Stimulated activated CD4-positive, alpha-beta T cell treated with anti-CD3 and anti-CD28 coated beads, Interleukin-15, amount 100 ng/mL, for 24 hours (primary cell): Measurements from ENCODE around the gene GATC.
"Not testable (repeated sequence)": the region's sequence is repeated elsewhere in the genome, so short reads cannot be mapped to it uniquely, and the experiment has no call there.

Experiments used
- DNase-seq: peaks from one replicate; pipeline ENCODE4 v3.0.0-alpha.2; 2020

The GATC gene

DNA sequence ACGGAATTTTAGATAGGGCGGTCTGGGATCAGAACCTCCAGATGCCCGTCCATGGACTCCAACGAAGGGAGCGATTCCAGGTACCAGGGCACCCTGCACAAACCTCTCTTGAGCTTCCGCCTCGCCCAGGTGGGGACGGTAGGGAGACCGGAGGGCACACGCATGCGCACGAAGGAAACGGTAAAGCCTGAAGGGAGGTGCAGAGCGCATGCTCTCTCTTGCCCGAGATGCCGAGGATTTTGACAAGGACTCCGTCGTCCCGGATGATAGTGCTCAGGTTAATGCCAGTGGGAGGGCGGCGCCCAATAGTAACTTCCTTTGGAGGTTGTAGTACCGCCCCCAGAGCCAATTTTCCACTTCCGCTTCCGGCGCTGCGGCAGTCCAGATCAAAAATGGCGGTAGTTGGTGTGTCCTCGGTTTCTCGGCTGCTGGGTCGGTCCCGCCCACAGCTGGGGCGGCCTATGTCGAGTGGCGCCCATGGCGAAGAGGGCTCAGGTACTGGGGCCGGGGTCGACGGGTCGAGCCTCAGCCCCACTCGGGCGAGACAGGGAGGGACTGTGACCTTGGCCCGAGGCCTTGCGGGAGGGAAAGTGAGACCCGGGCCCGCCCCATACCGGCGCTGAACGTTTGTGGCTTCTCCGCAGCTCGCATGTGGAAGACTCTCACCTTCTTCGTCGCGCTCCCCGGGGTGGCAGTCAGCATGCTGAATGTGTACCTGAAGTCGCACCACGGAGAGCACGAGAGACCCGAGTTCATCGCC is 8.3 kb upstream of the GATC start, which contains the start of gene COX6A1:
TSS of gene COX6A1 (plus strand) at position 379 of the 760 bp plus-strand sequence. CDS start at position 393, 14 bp downstream.
- DNase-seq, result peak; percentile 99

DNA sequence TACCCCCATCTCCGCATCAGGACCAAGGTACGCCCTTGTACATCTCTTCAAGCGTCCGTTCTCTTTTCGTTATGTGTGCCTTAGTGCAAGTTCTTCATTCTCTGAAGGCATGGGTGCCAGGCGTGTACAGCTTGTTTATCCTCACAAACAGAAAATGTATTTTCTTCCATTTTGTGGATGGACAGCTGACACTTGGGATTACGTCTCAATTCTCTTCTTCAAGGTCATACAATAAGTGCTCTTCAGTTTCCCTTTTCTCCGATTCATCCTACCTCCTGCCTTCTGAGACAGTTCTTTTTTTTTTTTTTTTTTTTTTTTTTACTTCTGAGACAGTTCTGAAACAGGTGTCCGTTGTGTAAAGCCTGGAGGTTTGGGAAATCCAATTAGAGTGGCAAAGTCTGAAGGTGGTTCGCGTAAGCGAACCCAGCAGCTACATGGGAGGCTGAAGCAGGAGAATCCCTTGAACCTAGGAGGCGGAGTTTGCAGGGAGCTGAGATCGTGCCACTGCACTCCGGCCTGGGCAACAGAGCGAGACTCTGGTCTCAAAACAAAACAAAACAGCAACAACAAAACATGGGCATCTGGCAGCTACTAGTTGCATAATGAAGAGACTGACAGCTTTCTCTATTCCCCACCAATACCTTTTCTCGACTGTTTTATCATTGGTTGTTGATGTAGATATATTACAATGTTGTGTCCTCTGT is 7.6 kb upstream of the GATC start:
- DNase-seq, result no peak

DNA sequence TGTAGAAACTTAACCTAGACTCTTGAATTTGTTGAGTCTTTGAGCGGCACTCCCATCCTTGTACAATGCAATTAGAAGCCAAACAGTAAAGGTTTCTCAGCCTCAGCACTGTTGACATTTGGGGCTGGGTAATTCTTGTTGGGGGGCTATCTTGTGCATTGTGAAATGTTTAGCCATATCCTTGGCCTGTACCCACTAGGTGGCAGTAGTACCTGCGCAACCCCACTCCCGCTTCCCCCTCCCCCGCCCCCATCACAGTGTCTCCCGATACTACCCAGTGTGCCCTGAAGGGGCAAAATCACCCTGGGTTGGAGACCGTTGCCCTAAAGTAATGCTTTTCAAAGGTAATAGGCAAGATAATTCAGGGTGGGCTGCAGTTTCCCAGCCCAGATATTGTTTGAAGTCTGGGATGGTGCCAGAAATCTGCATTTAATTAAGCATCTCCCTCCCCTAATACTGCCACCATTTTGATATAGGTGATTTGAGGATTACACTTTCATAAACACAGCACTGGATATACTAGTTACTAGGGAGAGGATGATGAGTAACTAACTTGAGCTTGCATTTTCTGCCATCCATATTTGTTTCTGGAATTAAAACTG is 6.5 kb upstream of the GATC start:
- peak; percentile 81 for DNase-seq

DNA sequence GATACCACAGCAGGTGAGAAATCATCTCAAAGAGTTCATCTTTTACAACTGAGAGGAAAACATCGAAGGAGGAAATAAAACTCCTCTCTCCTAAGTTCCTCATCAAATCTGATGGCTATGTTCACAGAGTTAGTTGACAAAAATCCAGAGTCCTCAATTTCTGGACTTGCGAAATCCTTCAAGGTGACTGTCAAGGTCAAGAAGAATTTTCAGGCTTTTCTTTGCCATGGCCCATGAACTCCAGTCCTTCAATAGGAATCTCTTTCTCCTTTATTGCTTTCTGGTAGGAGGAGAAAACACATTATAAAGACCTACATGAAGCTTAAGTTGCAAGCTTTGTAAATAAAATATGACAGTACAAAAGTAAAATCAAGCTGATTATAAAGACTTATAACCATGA is 1.6 kb upstream of the GATC start:
- DNase-seq, result no peak

DNA sequence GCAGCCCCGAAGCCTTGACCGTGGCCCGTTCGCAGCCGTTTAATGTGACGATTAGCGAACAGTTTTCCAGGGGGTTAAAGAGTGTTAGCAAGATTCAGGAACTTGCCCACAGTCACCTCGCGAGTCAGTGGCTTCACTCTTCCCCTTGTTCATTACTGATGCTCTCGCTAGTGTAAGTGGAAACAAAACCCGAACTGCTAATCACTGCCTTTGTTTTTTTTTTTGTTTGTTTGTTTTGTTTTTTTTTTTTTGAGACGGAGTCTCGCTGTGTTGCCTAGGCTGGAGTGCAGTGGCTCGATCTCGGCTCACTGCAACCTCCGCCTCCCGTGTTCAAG is 567 bp downstream of the GATC start:
- DNase-seq, result not testable (repeated sequence)

DNA sequence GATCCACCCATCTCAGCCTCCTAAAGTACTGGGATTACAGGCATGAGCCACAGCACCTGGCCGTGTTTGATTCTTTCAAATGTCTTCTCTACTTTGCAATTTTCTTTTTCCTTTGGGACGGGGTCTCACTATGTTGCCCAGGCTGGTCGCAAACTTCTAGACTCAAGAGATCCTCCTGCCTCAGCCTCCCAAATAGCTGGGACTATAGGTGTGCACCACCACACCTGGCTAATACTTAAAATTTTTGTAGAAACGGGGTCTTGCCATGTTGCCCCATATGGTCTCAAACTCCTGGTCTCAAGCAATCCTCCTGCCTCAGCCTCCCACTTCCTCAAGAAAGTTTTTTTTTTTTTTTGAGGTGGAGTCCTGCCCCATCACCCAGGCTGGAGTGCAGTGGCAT is 1.7 kb downstream of the GATC start:
- no peak for DNase-seq

DNA sequence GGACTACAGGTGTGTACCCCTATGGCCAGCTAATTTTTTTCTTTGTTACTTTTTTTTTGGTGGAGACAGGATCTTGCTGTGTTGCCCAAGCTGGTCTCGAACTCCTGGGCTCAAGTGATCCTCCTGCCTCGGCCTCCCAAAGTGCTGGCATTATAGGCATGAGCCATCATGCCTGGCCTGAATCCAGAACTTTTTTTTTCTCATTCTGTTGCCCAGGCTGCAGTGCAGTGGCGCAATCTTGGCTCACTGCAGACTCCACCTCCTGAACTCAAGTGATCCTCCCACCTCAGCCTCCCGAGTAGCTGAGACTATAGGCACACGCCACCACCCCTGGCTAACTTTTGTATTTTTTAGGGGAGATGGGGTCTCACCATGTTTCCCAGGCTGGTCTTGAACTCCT is 6.3 kb downstream of the GATC start:
- not testable (repeated sequence) for DNase-seq

DNA sequence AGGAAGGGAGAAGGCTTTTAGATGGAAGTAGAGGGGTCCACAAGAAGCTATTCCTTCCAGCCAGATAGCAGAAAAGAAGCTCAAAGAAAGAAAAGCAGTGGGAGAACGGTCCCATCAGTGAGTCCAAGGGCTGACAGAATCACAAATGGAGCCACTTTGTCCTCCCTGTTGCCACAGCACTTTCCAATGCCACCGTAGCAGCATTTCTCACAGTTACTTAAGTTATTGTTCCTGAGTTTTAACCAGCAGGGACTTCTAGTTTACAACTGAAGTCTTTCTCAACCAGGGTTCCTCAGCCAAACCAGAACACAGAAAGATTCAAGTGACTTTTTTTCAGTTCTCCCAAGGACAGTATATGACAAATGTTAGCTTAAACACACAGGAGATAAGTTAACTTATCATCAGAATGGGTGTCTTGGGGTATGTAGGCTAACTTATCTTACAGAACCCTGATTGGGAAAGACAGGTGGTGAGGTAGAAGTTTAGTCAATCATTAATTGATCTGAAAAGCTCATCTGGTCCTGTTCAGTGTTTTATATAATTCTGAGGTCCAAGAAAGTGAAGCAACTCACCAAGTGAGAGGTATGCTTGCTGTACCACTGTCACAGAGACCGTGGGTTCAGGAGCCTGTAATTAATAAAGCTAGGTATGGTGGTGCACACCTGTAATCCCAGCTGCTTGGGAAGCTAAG is 7.0 kb downstream of the GATC start:
- no peak for DNase-seq

DNA sequence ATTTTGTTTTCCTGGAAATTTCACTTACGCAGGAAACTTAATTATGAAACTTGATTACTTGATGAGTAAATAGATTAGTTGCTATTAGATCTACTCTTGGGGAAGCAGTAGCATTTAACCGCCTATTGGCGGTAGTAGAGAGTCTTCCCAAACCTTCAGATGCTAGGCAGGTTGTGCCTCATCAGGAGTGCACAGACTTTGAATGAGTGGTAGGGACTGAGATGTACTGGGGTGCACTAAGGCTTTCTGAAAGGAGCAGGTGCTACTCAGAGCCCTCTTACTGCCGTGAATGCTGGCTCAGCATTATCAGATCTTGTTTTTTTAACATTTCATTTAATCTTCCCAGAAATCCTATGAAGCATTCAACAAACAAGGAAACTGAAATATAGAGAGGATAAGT is 7.7 kb downstream of the GATC start:
- DNase-seq, result peak; percentile 27

DNA sequence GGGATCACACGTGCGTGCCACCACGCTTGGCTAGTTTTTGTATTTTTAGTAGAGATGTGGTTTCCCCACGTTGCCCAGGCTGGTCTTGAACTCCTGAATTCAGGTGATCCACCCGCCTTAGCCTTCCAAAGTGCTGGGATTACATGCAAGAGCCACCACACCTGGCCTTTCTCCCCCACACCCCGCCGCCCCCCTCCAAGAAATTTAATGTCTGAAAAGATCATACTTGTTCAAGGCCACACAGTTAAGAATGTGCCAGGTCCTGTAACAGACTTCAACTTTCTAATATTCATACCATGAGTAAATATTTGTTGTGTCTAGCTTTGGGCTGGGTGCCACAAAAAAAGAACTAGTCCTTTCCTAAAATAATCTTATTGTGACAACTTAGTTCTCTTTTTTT is 9.1 kb downstream of the GATC start:
- no peak for DNase-seq

DNA sequence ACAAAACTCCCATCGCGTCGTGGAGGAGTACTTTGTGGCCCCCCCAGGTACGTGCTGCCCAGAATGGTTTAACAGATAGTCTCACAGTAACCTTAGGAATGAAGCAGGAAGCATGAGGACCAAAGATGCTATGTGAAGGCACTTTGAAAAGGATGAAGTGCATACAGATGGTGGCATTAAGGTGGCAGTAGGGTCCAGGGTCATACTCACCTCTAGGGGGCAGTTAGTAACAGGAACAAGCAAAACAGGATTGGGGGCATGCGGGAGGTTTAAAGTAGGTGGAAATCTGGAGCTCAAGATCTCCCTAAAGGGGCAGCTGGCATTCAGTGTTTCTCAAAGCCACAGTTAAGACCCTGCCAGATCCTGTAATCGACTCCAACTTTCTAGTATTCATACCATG is 10.9 kb downstream of the GATC start:
- DNase-seq, result no peak

DNA sequence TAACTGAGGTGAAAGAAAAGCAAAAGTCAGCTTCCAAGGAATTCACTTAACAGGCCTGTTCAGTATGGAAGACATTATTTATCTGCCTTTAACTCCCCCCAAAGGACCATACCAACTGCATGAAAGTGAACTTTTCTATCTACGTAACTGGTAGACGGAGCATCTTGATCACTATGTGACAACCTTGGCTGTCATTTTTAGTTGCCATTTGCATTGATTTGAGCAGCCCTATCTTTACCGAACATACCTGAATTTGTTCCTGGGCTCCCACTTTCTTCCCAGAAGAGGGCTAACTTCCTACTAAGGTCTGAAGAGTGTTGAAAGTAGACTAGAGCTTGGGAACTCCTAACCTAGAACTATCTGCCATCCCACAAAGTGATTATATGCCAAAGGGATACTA is 13.9 kb downstream of the GATC start:
- DNase-seq, result no peak

DNA sequence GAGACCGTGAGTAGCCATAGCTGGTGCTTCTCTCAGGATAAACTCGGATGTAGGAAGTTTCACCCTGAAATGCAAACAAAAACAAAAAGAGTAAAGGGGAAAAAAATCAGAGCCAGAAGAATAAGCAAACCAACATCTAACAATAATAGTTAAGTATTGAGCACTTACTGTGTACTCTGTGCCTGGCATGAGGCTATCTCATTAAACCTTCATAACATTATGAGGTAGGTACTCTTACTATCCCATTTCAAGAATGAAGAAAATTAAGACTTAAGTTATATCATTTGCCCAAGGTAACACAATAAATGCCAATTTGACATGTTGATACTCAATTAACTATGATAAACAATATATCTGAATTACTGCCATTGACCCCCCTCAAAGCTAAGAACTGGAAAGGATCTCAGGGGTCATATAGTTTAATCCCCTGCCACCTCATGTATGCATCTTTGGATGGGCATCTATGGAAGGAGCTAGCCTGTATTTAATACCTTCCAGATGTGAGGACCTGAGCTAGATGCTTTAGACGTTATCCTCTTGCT is 15.9 kb downstream of the GATC start:
- DNase-seq, result no peak

DNA sequence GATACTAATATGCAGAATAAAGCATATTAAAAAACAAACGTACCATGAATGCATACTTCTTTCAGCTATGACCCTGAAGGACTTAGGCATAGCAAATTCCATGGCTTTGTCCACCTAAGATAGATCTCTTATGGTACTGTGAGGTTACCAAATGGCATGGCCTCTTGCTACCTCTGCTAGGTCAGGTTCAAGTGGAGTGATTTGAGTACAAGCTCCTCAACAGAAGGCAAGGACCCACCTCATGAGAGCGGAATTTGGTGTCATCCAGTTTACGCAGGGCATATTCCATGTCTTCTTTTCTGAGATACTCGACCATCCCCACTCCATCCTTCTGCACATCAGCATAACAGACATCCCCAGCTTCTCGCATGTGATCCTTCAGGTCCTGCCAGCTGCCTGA is 17.5 kb downstream of the GATC start:
- no peak for DNase-seq

DNA sequence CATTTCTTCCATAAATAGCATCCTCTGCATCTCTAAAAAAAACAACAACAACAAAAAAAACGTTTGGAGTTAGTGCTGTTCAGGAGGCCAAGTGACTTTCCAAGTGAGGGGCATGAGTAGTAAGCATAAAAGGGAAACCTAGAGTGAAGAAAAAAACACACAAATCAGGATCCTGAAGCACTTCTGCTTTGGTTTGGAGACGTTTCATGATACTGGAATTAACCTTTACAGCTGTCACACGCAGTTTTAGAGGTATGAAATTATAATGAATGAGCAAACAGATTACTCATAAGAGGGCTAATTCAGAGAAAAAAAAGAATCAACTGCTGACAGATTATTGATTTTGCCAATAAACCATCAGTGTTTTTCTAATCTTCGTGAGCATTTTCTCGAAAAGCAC is 19.5 kb downstream of the GATC start:
- no peak for DNase-seq

DNA sequence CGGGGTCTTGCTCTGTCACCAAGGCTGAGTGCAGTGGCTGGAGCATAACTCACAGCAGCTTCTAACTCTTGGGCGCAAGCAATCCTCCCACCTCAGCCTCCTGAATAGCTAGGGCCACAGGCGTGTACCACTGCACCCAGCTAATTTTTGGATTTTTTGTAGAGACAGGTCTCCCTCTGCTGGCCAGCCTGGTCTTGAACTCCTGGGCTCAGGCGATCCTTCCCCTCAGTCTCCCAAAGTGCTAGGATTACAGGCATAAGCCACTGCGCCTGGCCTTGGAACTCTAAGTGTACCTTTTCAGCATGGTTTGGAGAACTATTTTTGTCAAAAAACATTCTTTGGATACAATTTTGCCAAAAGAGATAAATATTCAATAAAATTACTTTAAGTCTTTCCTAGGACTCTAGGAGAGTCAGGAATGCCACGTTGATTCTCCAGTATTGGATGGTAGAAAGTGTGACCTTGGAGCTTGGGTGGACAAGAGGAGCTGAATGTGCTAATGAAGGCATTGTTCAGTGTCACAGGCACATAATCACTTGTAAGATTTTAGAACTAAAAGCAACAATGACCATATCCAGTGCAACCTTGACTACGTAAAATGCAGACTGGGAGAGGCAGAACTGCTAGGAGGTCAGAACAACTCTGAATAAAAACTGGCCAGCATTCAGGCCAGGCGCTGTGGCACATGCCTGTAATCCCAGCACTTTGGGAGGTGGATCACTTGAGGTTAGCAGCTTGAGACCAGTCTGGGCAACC is 20.5 kb downstream of the GATC start:
- DNase-seq, result peak; percentile 54

DNA sequence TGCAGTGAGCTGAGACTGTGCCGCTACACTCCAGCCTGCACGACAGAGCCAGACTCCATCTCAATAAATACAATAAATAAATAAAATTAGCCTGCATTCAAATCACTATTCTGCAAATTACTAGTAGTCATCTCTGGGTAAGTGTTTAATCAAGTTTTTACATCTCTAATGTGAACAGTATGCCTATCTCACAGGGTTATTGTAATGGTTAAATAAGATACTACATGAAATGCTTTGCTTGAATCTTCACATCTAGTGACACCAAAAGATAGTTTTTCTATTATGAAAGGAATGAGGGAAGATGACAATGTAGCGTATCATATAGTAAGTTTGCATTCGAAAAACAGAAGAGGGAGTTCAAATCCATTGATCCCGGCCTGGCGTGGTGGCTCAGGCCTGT is 21.2 kb downstream of the GATC start:
- DNase-seq, result no peak

DNA sequence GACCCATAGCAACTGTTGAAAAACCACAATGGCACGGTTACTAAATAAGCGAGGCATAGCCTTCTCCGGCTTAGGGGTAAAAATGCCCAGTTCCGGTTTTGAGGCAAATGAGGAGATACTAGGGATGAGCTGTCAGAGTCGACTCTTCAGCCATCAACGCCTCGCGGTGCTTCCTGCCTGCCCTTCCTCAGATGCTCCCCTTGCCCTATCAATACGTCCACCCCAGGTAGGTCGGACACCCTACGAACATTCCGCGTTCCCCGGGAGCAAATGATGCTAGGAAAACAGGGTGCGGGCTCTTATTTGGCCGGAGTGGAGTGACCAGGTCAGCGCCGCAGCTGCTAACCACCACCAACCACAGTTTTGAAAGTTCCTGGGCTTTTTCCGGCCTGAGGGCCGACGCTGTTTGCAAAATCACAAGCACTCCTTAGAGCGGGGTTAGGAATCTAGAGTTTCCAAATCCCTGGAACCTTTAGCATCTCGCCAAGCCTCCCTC is 22.1 kb downstream of the GATC start:
- DNase-seq, result peak; percentile 43

DNA sequence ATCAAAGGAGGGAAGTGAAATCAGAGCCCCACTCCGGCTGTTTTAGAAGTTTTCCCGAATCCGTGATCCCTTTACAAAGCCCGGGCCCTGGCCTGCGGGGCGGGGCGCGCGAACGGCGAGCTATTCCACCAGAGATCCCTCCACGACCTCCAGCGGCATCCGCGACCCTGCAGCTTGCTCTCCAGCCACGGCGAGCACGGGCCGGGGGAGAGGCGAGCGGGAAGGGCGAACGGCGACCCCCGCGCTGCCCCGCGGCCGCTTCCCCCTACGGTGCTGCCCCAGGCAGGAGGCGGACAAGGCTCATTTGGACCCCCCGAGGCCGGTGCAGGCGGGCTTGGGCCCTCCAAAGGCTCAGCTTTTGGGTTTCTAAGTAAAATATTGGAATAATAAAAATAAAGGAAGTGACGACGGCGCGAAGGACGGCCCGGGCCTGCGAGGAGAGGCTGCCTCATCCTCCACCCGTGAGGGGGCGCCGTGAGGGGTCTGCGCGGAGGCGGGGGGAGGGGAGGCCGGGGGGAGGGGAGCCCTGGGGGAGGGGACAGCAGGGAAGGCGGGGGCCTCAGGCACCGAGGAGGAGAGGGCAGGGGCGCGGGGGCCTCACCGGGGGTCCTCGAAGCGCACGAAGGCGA is 22.7 kb downstream of the GATC start:
- peak; percentile 44 for DNase-seq

DNA sequence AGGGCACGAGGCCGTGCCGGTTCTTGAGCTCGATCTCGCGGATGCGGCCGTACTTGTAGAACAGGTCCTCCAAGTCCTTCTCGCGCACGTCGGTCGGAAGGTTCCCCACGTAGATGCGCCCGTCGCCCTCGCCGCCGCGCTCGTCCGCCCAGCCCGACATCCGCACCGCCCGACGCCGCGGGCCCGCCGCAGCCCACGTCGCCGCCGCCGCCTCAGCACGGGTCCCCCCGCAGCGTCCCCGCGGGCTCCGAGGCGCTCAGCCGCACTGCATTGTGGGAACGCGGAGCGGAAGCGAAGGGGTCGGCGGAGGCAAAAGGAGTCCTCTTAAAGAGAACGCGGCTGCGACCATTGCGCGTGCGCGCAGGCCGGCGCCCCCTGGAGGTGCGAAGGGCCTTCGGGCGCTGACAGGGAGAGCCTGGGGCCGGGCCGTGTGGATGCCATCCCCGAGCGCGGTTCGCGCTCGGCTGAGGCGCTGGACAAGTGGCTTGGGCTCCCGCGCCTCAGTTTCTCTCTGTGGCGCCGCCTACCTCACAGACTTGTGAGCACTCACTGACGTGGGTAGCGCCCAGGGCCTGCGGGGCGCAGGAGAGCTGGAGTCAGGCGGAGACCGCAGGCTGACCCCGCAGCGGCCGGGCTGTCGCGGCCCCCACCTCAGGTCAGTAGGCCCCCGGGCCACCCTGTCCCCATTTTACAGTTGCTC is 23.4 kb downstream of the GATC start, which contains the start of gene SRSF9:
TSS of gene SRSF9 (minus strand) at position 299 of the 700 bp plus-strand sequence. CDS start at position 160, 139 bp downstream.
- peak; percentile 97 for DNase-seq

DNA sequence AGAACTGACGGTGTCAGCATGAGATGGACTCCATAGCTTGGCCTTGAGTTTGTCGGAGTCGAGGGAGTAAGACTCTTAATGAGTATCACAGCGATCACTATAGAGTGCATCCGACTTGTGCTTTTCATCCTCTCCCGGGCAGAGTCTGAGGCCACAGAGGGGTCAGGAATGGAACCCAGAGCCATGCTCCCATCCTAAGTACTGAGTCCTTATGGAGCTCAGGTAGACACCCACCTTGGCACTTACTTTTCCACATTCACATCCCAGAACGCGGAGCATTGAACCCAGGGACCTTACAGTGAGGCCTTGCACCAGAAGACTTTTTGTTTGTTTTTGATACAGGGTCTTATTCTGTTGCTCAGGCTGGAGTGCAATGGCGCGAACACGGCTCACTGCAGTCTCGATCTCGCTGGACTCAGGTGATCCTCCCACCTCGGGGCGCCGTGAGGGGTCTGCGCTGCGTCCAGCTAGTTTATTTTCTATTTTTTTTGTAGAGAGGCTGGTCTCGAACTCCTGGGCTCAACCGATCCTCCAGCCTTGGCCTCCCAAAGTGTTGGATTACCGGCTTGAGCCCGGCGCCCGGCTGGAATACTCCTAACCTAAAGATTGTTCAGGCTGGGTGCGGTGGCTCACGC is 24.0 kb downstream of the GATC start:
- no peak for DNase-seq
